Vagina (tissue), 2 donors: ENCODE measurements around the gene CDK2AP2. TPM values are rescaled to one million over a fixed set of nuclear protein-coding genes. Genes with fewer than 3 reads are reported as not detected.
"Not testable (repeated sequence)": the region's sequence is repeated elsewhere in the genome, so short reads cannot be mapped to it uniquely, and the experiment has no call there.

Experiments
- DNase-seq, 2 donors: peaks; one replicate each; pipeline ENCODE4 v3.0.0-alpha.2; 2017; ENCODE audit errors: extremely low spot score in 2 of 2
- H3K27ac ChIP-seq: fragments of 200-600 bp; sonication (generic); one replicate; pipeline ENCODE4 v1.5.1; 2019
- H3K27me3 ChIP-seq: fragments of 200-600 bp; sonication (generic); one replicate; pipeline ENCODE4 v1.5.1; 2019
- H3K36me3 ChIP-seq, 2 donors: fragments of 200-600 bp; sonication (generic); one replicate each; pipeline ENCODE4 v1.5.1; 2017 to 2019
- H3K4me1 ChIP-seq: fragments of 200-600 bp; sonication (generic); one replicate; pipeline ENCODE4 v1.5.1; 2019
- H3K4me3 ChIP-seq, 2 donors: fragments of 200-600 bp; sonication (generic); 1 replicate in 1 of 2; 2 replicates in 1 of 2; pipeline ENCODE4 v1.5.1; 2016 to 2019
- H3K9me3 ChIP-seq: fragments of 200-600 bp; sonication (generic); one replicate; pipeline ENCODE4 v1.5.1; 2019
- POLR2A ChIP-seq, 2 donors: fragments of 450-650 bp; IDR thresholded peaks; one replicate each; pipeline ENCODE4 v1.6.1; 2017; ENCODE audit warnings: antibody characterized with exemption in 2 of 2, mild to moderate bottlenecking in 2 of 2, moderate library complexity in 2 of 2
- POLR2AphosphoS5 ChIP-seq, 2 donors: sonication (generic); formaldehyde crosslinking; IDR thresholded peaks; one replicate each; pipeline ENCODE4 v1.9.0; 2017; ENCODE audit warnings: antibody characterized with exemption in 2 of 2, mild to moderate bottlenecking in 2 of 2, low read depth in 1 of 2; ENCODE audit not compliant: insufficient read depth in 1 of 2
- intact Hi-C: fragments of 100-400 bp; cut with DNase I; formaldehyde crosslinking; loops from one replicate; pipeline ENCODE4 v1.15.1; 2023
- total RNA-seq: library from RNA; depleted of rRNA; stranded (reverse); fragments of >200 nt; gene quantifications from one replicate; pipeline ENCODE4 v1.2.3, GENCODE V29; 2016
- TF ChIP-seq, protein P1 (sequence below), 3 experiments: fragments of 450-650 bp in 2 of 3; fragments of 200-600 bp in 1 of 3; sonication (generic) in 1 of 3; IDR thresholded peaks; one replicate each; pipeline ENCODE4 v1.5.1; 2017 to 2019; ENCODE audit warnings: antibody characterized with exemption in 3 of 3, mild to moderate bottlenecking in 2 of 3, moderate library complexity in 2 of 3

The CDK2AP2 gene
- total RNA-seq, 1 donor from 2014 or later = 46.4 TPM

DNA sequence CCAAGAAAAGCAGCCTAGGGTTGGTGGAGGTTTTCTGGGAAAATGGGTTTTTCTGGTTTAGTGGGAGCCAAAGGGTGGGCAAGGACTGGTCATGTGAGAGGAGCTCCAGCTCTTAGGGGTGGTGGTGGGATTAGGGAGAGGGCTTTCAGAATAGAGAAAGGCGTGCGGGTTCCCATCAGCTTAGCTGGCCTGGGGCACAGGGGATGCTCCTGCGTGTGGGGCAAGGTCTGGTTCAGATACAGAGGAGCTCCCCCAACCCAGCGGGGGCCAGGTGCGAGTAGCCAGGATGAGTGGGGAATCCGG lies 39.6 kb downstream of the CDK2AP2 start:
- intact Hi-C loops = loop anchor here (5.0 to 10.0 kb wide), 2 partner anchors 46 to 64 kb away; partner anchors contain the start of genes PPP1CA and TBC1D10C

DNA sequence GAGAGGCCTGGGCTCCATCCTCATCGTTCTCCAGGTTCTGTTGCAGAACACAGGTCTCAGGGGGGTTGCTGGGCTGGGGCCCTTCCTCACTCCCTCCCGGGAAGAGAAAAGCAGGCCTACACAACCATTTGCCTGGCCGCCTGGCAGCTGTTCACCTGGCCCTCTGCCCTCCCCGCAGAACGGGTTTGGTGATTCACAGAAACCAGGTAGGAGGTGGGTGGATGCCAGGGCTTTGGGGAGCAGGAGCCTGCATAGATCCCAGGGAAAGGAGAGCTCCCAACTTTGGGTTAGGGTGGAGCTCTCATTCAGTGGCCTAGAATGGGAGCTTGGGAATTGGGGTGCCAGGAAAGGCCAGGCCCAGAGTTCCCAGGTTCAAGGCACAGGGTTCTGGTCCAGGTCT lies 39.9 kb downstream of the CDK2AP2 start:
- H3K4me1 ChIP-seq = peaks cover 55% of the 10 kb centered on the region
- no peak for DNase-seq

More for the DNA sequence above, 39.6 kb downstream of the CDK2AP2 start:
- no peak for DNase-seq
- Histone ChIP-seq H3K27me3 (no peaks in the 10 kb centered on the region), H3K4me3 (peak overlapping the region; percentile 67 to 87), H3K27ac (peak overlapping the region; percentile 78), H3K4me1 (peaks cover 55% of the 10 kb centered on the region), H3K36me3 (no peaks in the 10 kb centered on the region), H3K9me3 (no peaks in the 10 kb centered on the region)
- no peak for TF ChIP-seq POLR2AphosphoS5 (IDR thresholded peaks at IDR 0.05; ENCODE audit: insufficient read depth in 1 of 2, low read depth in 1 of 2)
- TF ChIP-seq, protein P1, sequence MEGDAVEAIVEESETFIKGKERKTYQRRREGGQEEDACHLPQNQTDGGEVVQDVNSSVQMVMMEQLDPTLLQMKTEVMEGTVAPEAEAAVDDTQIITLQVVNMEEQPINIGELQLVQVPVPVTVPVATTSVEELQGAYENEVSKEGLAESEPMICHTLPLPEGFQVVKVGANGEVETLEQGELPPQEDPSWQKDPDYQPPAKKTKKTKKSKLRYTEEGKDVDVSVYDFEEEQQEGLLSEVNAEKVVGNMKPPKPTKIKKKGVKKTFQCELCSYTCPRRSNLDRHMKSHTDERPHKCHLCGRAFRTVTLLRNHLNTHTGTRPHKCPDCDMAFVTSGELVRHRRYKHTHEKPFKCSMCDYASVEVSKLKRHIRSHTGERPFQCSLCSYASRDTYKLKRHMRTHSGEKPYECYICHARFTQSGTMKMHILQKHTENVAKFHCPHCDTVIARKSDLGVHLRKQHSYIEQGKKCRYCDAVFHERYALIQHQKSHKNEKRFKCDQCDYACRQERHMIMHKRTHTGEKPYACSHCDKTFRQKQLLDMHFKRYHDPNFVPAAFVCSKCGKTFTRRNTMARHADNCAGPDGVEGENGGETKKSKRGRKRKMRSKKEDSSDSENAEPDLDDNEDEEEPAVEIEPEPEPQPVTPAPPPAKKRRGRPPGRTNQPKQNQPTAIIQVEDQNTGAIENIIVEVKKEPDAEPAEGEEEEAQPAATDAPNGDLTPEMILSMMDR (IDR thresholded peaks at IDR 0.05) = no peak
- TF ChIP-seq POLR2A (IDR thresholded peaks at IDR 0.05) = no peak

DNA sequence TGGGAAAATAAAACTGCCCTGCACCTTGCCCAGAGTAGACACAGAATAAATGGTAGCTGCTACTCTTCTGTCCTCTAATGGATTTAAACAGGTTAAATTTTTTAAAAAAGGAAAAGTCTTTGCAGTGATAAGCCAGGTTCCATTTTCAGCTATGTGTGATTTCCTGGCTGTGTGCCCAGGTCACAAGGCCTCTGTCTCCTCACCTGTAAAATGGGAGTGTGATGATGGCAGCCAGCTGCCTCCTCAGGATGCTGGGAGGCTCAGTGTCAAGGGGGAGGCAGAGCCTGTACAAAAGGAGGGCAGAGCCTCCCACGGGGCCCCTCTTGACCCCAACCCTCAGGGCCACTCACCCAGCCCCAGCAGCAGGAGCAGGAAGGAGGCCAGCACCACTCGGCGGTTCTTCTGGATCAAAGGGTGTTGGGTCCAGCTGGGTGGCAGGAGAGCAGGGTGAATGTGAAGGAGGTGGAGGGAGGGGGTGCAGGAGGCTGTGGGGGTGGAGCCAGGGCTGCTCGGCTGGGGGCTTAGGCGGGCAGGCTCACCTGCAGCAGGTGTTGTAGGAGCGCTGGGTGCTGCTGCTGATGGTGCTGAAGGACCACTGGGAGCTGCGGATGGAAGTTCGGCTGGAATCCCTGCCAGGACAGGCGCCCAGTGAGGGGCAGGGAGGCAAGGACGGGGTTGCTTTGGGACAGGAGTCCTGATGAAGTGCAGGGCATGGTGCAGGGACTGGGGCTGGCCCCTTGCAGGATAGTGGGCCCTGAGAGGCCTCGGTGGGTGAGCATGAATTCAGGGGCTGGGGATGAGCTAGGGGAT lies 40.8 kb downstream of the CDK2AP2 start:
- TF ChIP-seq POLR2A (IDR thresholded peaks at IDR 0.05) (no peak), POLR2AphosphoS5 (IDR thresholded peaks at IDR 0.05; ENCODE audit: insufficient read depth in 1 of 2, low read depth in 1 of 2) (no peak)
- TF ChIP-seq, protein P1 (IDR thresholded peaks at IDR 0.05) = no peak
- intact Hi-C loops = loop anchor here (5.0 to 10.0 kb wide), 2 partner anchors 45 to 62 kb away; partner anchors contain the start of genes PPP1CA and TBC1D10C
- no peaks in the 10 kb centered on the region for H3K27me3 ChIP-seq
- H3K9me3 ChIP-seq = no peaks in the 10 kb centered on the region
- H3K4me3 ChIP-seq = peak overlapping the region; percentile 67 to 87
- H3K36me3 ChIP-seq = no peaks in the 10 kb centered on the region
- peaks cover 55% of the 10 kb centered on the region for H3K4me1 ChIP-seq
- no peak overlapping the region for H3K27ac ChIP-seq
- no peak for DNase-seq

More for the DNA sequence above, 39.9 kb downstream of the CDK2AP2 start:
- H3K36me3 ChIP-seq = no peaks in the 10 kb centered on the region
- peak overlapping the region; percentile 67 to 87 for H3K4me3 ChIP-seq
- no peaks in the 10 kb centered on the region for H3K9me3 ChIP-seq
- peak overlapping the region; percentile 78 for H3K27ac ChIP-seq
- intact Hi-C loops = loop anchor here (5.0 to 10.0 kb wide), 2 partner anchors 46 to 63 kb away; partner anchors contain the start of genes PPP1CA and TBC1D10C
- no peaks in the 10 kb centered on the region for H3K27me3 ChIP-seq
- TF ChIP-seq POLR2AphosphoS5 (IDR thresholded peaks at IDR 0.05; ENCODE audit: insufficient read depth in 1 of 2, low read depth in 1 of 2) (peak; percentile 22 to 71), POLR2A (IDR thresholded peaks at IDR 0.05) (peak in 1 of 2 donors; percentile 13)
- TF ChIP-seq, protein P1 (IDR thresholded peaks at IDR 0.05) = no peak

DNA sequence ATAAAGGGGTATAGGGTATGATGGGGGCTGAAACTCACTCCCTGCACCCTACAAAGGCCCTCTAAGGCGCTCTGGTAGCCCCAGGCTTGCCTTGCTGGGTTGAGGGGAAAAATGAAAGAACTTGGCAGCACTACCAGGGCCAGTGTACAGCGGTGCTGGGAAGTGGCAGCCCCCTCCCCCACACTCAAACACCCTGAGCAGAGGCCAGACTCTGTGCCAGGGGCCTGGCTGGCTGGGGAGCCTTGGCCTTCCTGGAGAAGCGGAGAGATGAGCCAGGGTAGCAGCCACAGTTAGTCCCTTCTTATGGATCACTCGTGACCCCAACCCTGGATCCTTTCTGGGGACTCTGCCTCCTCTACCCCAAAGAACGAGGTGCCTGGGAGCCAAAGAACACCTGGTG lies 41.6 kb downstream of the CDK2AP2 start:
- intact Hi-C loops = loop anchor here (5.0 to 10.0 kb wide), 2 partner anchors 44 to 62 kb away; partner anchors contain the start of genes PPP1CA and TBC1D10C
- Histone ChIP-seq H3K9me3 (no peaks in the 10 kb centered on the region), H3K4me3 (no peak overlapping the region), H3K36me3 (no peaks in the 10 kb centered on the region), H3K27me3 (no peaks in the 10 kb centered on the region), H3K4me1 (peaks cover 55% of the 10 kb centered on the region), H3K27ac (peak overlapping the region; percentile 37)
- TF ChIP-seq POLR2AphosphoS5 (IDR thresholded peaks at IDR 0.05; ENCODE audit: insufficient read depth in 1 of 2, low read depth in 1 of 2) = no peak
- TF ChIP-seq, protein P1 (IDR thresholded peaks at IDR 0.05) = no peak
- no peak for TF ChIP-seq POLR2A (IDR thresholded peaks at IDR 0.05)
- no peak for DNase-seq

DNA sequence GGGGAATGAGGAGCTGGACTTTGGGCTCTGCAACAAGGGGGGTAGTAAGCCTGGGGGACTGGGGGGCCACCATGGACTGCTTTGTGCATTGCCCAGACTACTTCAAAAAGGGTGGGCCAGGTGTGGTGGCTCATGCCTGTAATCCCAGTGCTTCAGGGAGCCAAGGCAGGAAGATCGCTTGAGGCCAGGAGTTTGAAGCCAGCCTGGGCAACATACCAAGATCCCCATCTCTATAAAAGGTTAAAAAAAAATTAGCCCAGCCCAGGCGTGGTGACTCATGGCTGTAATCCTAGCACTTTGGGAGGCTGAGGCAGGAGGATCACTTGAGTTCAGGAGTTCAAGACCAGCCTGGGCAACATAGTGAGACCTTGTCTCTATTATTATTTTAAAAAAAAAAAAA lies 42.4 kb downstream of the CDK2AP2 start:
- H3K36me3 ChIP-seq, H3K27me3 ChIP-seq, H3K9me3 ChIP-seq, DNase-seq, H3K4me3 ChIP-seq: not testable (repeated sequence)
- intact Hi-C loops = loop anchor here (5.0 to 10.0 kb wide), 2 partner anchors 43 to 61 kb away; partner anchors contain the start of genes PPP1CA and TBC1D10C
- peak overlapping the region; percentile 87 for H3K27ac ChIP-seq
- peaks cover 55% of the 10 kb centered on the region for H3K4me1 ChIP-seq
